HCT116 (cell line): ENCODE measurements around the gene PRELP. TPM values are rescaled to one million over a fixed set of nuclear protein-coding genes. Genes with fewer than 3 reads are reported as not detected.

Source experiments
- ATAC-seq: fragments of 200-7000 bp; cut with Tn5 transposase; 2 replicates; pipeline ENCODE4 v1.9.1; 2020; ENCODE audit warnings: mild to moderate bottlenecking, moderate library complexity
- BruUV-seq: library from RNA; stranded (reverse); fragments of 400-500 nt; replicated peaks from 2 replicates; lab custom pipeline; 2021; lab: Mats Ljungman, UMichigan
- CTCF ChIA-PET: fragments of 300-600 bp; sonication (Branson Sonifier 250); formaldehyde crosslinking; loops from one replicate; lab custom pipeline; 2021; ENCODE audit warnings: antibody characterized with exemption; lab: Charles Lee
- POLR2A ChIA-PET: fragments of 300-600, 350-600 bp; sonication (Branson Sonifier 250); formaldehyde crosslinking; loops from one replicate; lab custom pipeline; 2021; ENCODE audit warnings: antibody characterized with exemption; lab: Charles Lee
- RAD21 ChIA-PET, 2 experiments: fragments of 300-600 bp; sonication (Branson Sonifier 250); formaldehyde crosslinking; loops; one replicate each; lab custom pipeline; 2023; ENCODE audit warnings: low total read pairs in 2 of 2; ENCODE audit not compliant: uncharacterized antibody in 2 of 2, unreplicated experiment in 2 of 2, low non-redundant PET in 1 of 2; lab: Charles Lee
- DNase-seq: peaks from one replicate; pipeline ENCODE4 v3.0.0-alpha.2; 2010; ENCODE audit warnings: low read depth, low spot score
- H2AFZ ChIP-seq: fragments of 200-600 bp; shearing (Covaris generic), sonication (generic); 2 replicates; pipeline ENCODE4 v1.6.1; 2017; ENCODE audit warnings: low read depth, mixed run types, mixed read lengths, antibody characterized with exemption, low read length; ENCODE audit not compliant: poor library complexity, severe bottlenecking
- H3K27ac ChIP-seq: 2 replicates; pipeline ENCODE4 v1.5.1; 2012; ENCODE audit warnings: low read depth, low read length
- H3K27me3 ChIP-seq: fragments of 200-600 bp; sonication (generic); 2 replicates; pipeline ENCODE4 v1.6.1; 2016; ENCODE audit warnings: mixed run types, low read length, mixed read lengths; ENCODE audit not compliant: insufficient read depth
- H3K36me3 ChIP-seq, 2 experiments: fragments of 200-500 bp in 1 of 2; fragments of 200-600 bp in 1 of 2; sonication (Bioruptor generic) in 1 of 2; sonication (generic) in 1 of 2; 2 replicates each; pipeline versions ENCODE4 v1.5.1 to v1.6.1; 2014 to 2016; ENCODE audit warnings: low read length in 2 of 2, inconsistent platforms in 1 of 2, mixed read lengths in 1 of 2, mixed run types in 1 of 2; ENCODE audit not compliant: insufficient read depth in 2 of 2, control insufficient read depth in 1 of 2
- H3K4me1 ChIP-seq, 2 experiments: fragments of 200-600 bp in 1 of 2; sonication (generic) in 1 of 2; 2 replicates each; pipeline versions ENCODE4 v1.5.1 to v1.6.1; 2012 to 2017; ENCODE audit warnings: low read length in 2 of 2, inconsistent platforms in 1 of 2, mild to moderate bottlenecking in 1 of 2, mixed read lengths in 1 of 2, mixed run types in 1 of 2, moderate library complexity in 1 of 2; ENCODE audit not compliant: insufficient read depth in 2 of 2, control insufficient read depth in 1 of 2
- H3K4me2 ChIP-seq: fragments of 200-600 bp; sonication (generic); 2 replicates; pipeline ENCODE4 v1.6.1; 2017; ENCODE audit warnings: mixed run types, low read length, mixed read lengths
- H3K4me3 ChIP-seq, 2 experiments: fragments of 200-600 bp in 1 of 2; sonication (generic) in 1 of 2; replicated peaks in 1 of 2; 2 replicates each; pipeline ENCODE4 v1.5.1; 2011 to 2016; ENCODE audit warnings: low read length in 2 of 2, control low read depth in 1 of 2, low read depth in 1 of 2, mild to moderate bottlenecking in 1 of 2, mixed read lengths in 1 of 2, mixed run types in 1 of 2
- H3K79me2 ChIP-seq: fragments of 200-600 bp; sonication (generic); 2 replicates; pipeline ENCODE4 v1.6.1; 2017; ENCODE audit warnings: mild to moderate bottlenecking, mixed run types, low read length, moderate library complexity, mixed read lengths; ENCODE audit not compliant: insufficient read depth
- H3K9ac ChIP-seq: fragments of 200-600 bp; sonication (generic); 2 replicates; pipeline ENCODE4 v1.6.1; 2016; ENCODE audit warnings: low read length, mixed read lengths
- H3K9me2 ChIP-seq: fragments of 200-600 bp; sonication (generic), shearing (Covaris generic); 2 replicates; pipeline ENCODE4 v1.6.1; 2017; ENCODE audit warnings: mixed run types, mild to moderate bottlenecking, moderate library complexity; ENCODE audit not compliant: insufficient read depth
- H3K9me3 ChIP-seq, 2 experiments: fragments of 200-500 bp in 1 of 2; fragments of 200-600 bp in 1 of 2; sonication (Bioruptor generic) in 1 of 2; sonication (generic) in 1 of 2; 2 replicates each; pipeline ENCODE4 v1.6.1; 2014 to 2017; ENCODE audit warnings: low read length in 2 of 2, mixed read lengths in 2 of 2, inconsistent platforms in 1 of 2, low read depth in 1 of 2, mild to moderate bottlenecking in 1 of 2, mixed run types in 1 of 2, moderate library complexity in 1 of 2; ENCODE audit not compliant: control insufficient read depth in 1 of 2, insufficient read depth in 1 of 2
- H4K20me1 ChIP-seq: fragments of 200-600 bp; sonication (generic), shearing (Covaris generic); 2 replicates; pipeline ENCODE4 v1.6.1; 2017; ENCODE audit warnings: mixed run types, mild to moderate bottlenecking, moderate library complexity; ENCODE audit not compliant: insufficient read depth
- ATF3 ChIP-seq: IDR thresholded peaks from 2 replicates; pipeline ENCODE4 v1.6.1; 2012
- CBX3 ChIP-seq: IDR thresholded peaks from 2 replicates; pipeline ENCODE4 v1.6.1; 2012; ENCODE audit warnings: low read depth
- CEBPB ChIP-seq: IDR thresholded peaks from 2 replicates; pipeline ENCODE4 v1.6.1; 2012; ENCODE audit warnings: low read depth
- CTCF ChIP-seq, 3 experiments: fragments of 200-600 bp in 1 of 3; sonication (generic) in 1 of 3; IDR thresholded peaks in 2 of 3; conservative IDR thresholded peaks in 1 of 3; 2 replicates each; pipeline ENCODE4 v1.5.1; 2012 to 2017; ENCODE audit warnings: low read depth in 2 of 3, low read length in 2 of 3, antibody characterized with exemption in 1 of 3, borderline replicate concordance in 1 of 3, control low read depth in 1 of 3, mild to moderate bottlenecking in 1 of 3, mixed read lengths in 1 of 3, mixed run types in 1 of 3, moderate library complexity in 1 of 3; ENCODE audit not compliant: insufficient read depth in 1 of 3
- ELF1 ChIP-seq: IDR thresholded peaks from 2 replicates; pipeline ENCODE4 v1.6.1; 2012; ENCODE audit warnings: low read depth, borderline replicate concordance
- EZH2 ChIP-seq: fragments of 200-600 bp; sonication (generic); IDR thresholded peaks from 2 replicates; pipeline ENCODE4 v1.6.1; 2017; ENCODE audit warnings: antibody characterized with exemption, mixed run types
- EZH2phosphoT487 ChIP-seq: fragments of 200-600 bp; IDR thresholded peaks from 2 replicates; pipeline ENCODE4 v1.6.1; 2018; ENCODE audit warnings: antibody characterized with exemption, borderline replicate concordance
- JUND ChIP-seq: IDR thresholded peaks from 2 replicates; pipeline ENCODE4 v1.6.1; 2012
- MAX ChIP-seq: IDR thresholded peaks from 2 replicates; pipeline ENCODE4 v1.6.1; 2012
- POLR2A ChIP-seq: IDR thresholded peaks from 2 replicates; pipeline ENCODE4 v1.7.0; 2011; ENCODE audit warnings: borderline replicate concordance; ENCODE audit not compliant: insufficient read depth, insufficient read length; ENCODE audit errors: extremely low read depth
- REST ChIP-seq: IDR thresholded peaks from 2 replicates; pipeline ENCODE4 v1.6.1; 2012; ENCODE audit warnings: low read depth
- SIN3A ChIP-seq: IDR thresholded peaks from 2 replicates; pipeline ENCODE4 v1.6.1; 2012; ENCODE audit warnings: low read depth
- SP1 ChIP-seq: IDR thresholded peaks from 2 replicates; pipeline ENCODE4 v1.6.1; 2012; ENCODE audit warnings: low read depth
- SRF ChIP-seq: IDR thresholded peaks from 2 replicates; pipeline ENCODE4 v1.6.1; 2012; ENCODE audit warnings: low read depth
- YY1 ChIP-seq: IDR thresholded peaks from 2 replicates; pipeline ENCODE4 v1.6.1; 2011; ENCODE audit warnings: low read length, low read depth, moderate library complexity, mild to moderate bottlenecking; ENCODE audit not compliant: insufficient replicate concordance; ENCODE audit errors: extremely low read depth
- ZBTB33 ChIP-seq: IDR thresholded peaks from 2 replicates; pipeline ENCODE4 v1.6.1; 2011; ENCODE audit warnings: mild to moderate bottlenecking, low read length, moderate library complexity; ENCODE audit not compliant: insufficient replicate concordance; ENCODE audit errors: extremely low read depth
- ZFX ChIP-seq: fragments of 450-650 bp; IDR thresholded peaks from 2 replicates; pipeline ENCODE4 v1.6.1; 2017
- intact Hi-C: fragments of 100-400 bp; cut with micrococcal nuclease; formaldehyde crosslinking; loops from 2 replicates; pipeline ENCODE4 v1.10.0; 2022
- total RNA-seq: library from RNA; stranded (reverse); gene quantifications from one replicate; pipeline ENCODE4 v1.2.1, GENCODE V29; 2021; ENCODE audit not compliant: unreplicated experiment

PRELP gene
- total RNA-seq, 1 experiment from 2014 or later: 0.10 TPM

GRCh38 chr1:203505526-203506204, 30.1 kb downstream of the PRELP start:
- H3K4me2 ChIP-seq: no peak overlapping the region

More at GRCh38 chr1:203505526-203506204, 30.1 kb downstream of the PRELP start:
- H3K9me3 ChIP-seq: no peaks in the 10 kb centered on the region
- no peak for ATAC-seq
- BruUV-seq: no TSS peak
- H3K36me3 ChIP-seq: no peaks in the 10 kb centered on the region
- H3K9me2 ChIP-seq: no peaks in the 10 kb centered on the region
- peaks cover 0 to 7% of the 10 kb centered on the region in 2 experiments; a peak in 1 of 4 replicates for H3K4me1 ChIP-seq
- no peak overlapping the region for H3K27ac ChIP-seq
- peaks cover 13% of the 10 kb centered on the region; the same call in 1 of the 2 replicates for H3K27me3 ChIP-seq
- no peaks in the 10 kb centered on the region for H4K20me1 ChIP-seq
- CTCF ChIA-PET: interaction anchor here (3.3 kb wide), 1 partner anchor 196 kb away, joined by 73 read pairs; no protein-coding TSS in a partner anchor
- no peak for DNase-seq
- H3K4me3 ChIP-seq: no peak overlapping the region
- TF ChIP-seq MAX: no peak
- TF ChIP-seq SIN3A: no peak
- TF ChIP-seq REST: no peak
- no peak for TF ChIP-seq SP1
- TF ChIP-seq ZFX: no peak
- TF ChIP-seq CBX3: no peak
- no peak for TF ChIP-seq EZH2phosphoT487
- no peak for TF ChIP-seq SRF
- no peak for TF ChIP-seq POLR2A
- no peak for TF ChIP-seq JUND
- no peak for TF ChIP-seq YY1
- no peak for TF ChIP-seq ATF3
- no peak for TF ChIP-seq ELF1
- TF ChIP-seq EZH2: no peak
- TF ChIP-seq CTCF (IDR thresholded peaks at IDR 0.05 in 2 of 3, conservative IDR thresholded peaks at IDR 0.05 in 1 of 3; ENCODE audit: borderline replicate concordance in 1 of 3, insufficient read depth in 1 of 3, low read depth in 2 of 3, low read length in 2 of 3): no peak
- no peak for TF ChIP-seq CEBPB
- no peak for TF ChIP-seq ZBTB33
- TF ChIP-seq, all 23 proteins: peak for 0
- POLR2A ChIA-PET: no interaction called here
- intact Hi-C loops: no loop called here
- Histone ChIP-seq H3K9ac (no peak overlapping the region), H2AFZ (no peak overlapping the region), H3K79me2 (no peaks in the 10 kb centered on the region)
- RAD21 ChIA-PET: no interaction called here
